WTC11 (cell line): Measurements from ENCODE around the gene INVS. TPM values are rescaled to one million over a fixed set of nuclear protein-coding genes. Genes with fewer than 3 reads are reported as not detected.

Experiments used
- ATAC-seq: fragments of 200-7000 bp; cut with Tn5 transposase; 2 replicates; pipeline ENCODE4 v1.10.0; 2021; ENCODE audit warnings: mild to moderate bottlenecking, moderate library complexity
- CTCF ChIA-PET: fragments of 300-600 bp; sonication (Branson Sonifier 250); formaldehyde crosslinking; loops from one replicate; lab custom pipeline; 2021; ENCODE audit warnings: antibody characterized with exemption; lab: Charles Lee
- POLR2A ChIA-PET: fragments of 350-600 bp; sonication (Branson Sonifier 250); formaldehyde crosslinking; loops from one replicate; lab custom pipeline; 2021; ENCODE audit warnings: antibody characterized with exemption; lab: Charles Lee
- DNase-seq: peaks from one replicate; pipeline ENCODE4 v3.0.0; 2021; ENCODE audit warnings: low spot score
- H3K27ac Mint-ChIP-seq: 2 replicates; pipeline ENCODE4 v1.8.0; 2021; ENCODE audit warnings: mixed read lengths
- H3K27me3 Mint-ChIP-seq: 2 replicates; pipeline ENCODE4 v1.8.0; 2021; ENCODE audit warnings: low read depth, mild to moderate bottlenecking, moderate library complexity, mixed read lengths
- H3K36me3 Mint-ChIP-seq: 2 replicates; pipeline ENCODE4 v1.8.0; 2021; ENCODE audit warnings: mixed read lengths
- H3K4me1 Mint-ChIP-seq: 2 replicates; pipeline ENCODE4 v1.8.0; 2022; ENCODE audit warnings: mixed read lengths
- H3K4me3 Mint-ChIP-seq: 2 replicates; pipeline ENCODE4 v1.8.0; 2021; ENCODE audit warnings: mild to moderate bottlenecking, moderate library complexity, mixed read lengths
- H3K9me3 Mint-ChIP-seq: 2 replicates; pipeline ENCODE4 v1.8.0; 2021; ENCODE audit warnings: mixed read lengths
- CREB1 ChIP-seq: sonication (generic); formaldehyde crosslinking; IDR thresholded peaks from 2 replicates; pipeline ENCODE4 v1.8.0; 2023; ENCODE audit warnings: mild to moderate bottlenecking, missing genetic modification reagents
- CREM ChIP-seq: sonication (generic); formaldehyde crosslinking; IDR thresholded peaks from 2 replicates; pipeline ENCODE4 v1.8.1; 2022; ENCODE audit warnings: mild to moderate bottlenecking, missing genetic modification reagents, moderate library complexity
- E2F4 ChIP-seq: sonication (generic); formaldehyde crosslinking; IDR thresholded peaks from 2 replicates; pipeline ENCODE4 v1.8.1; 2022; ENCODE audit warnings: low read depth, mild to moderate bottlenecking, moderate library complexity, missing genetic modification reagents, borderline replicate concordance
- E2F5 ChIP-seq: sonication (generic); formaldehyde crosslinking; IDR thresholded peaks from 2 replicates; pipeline ENCODE4 v1.8.1; 2022; ENCODE audit warnings: mild to moderate bottlenecking, moderate library complexity, missing genetic modification reagents
- EMX1 ChIP-seq: fragments of 250-450 bp; sonication (Bioruptor Pico); IDR thresholded peaks from 2 replicates; pipeline ENCODE4 v1.8.0; 2021; ENCODE audit warnings: mild to moderate bottlenecking
- ERG ChIP-seq: fragments of 250-450 bp; sonication (Bioruptor Pico); IDR thresholded peaks from 2 replicates; pipeline ENCODE4 v1.8.0; 2021; ENCODE audit warnings: mild to moderate bottlenecking
- FOXK1 ChIP-seq: sonication (generic); formaldehyde crosslinking; IDR thresholded peaks from 2 replicates; pipeline ENCODE4 v1.8.0; 2022; ENCODE audit warnings: mild to moderate bottlenecking, moderate library complexity, missing genetic modification reagents
- FOXP4 ChIP-seq: sonication (generic); formaldehyde crosslinking; IDR thresholded peaks from 2 replicates; pipeline ENCODE4 v1.8.0; 2022; ENCODE audit warnings: mild to moderate bottlenecking, missing genetic modification reagents
- GABPB1 ChIP-seq: sonication (generic); formaldehyde crosslinking; IDR thresholded peaks from 2 replicates; pipeline ENCODE4 v1.8.1; 2023; ENCODE audit warnings: mild to moderate bottlenecking, missing genetic modification reagents
- HMGA2 ChIP-seq: fragments of 250-450 bp; sonication (Bioruptor Pico); IDR thresholded peaks from 2 replicates; pipeline ENCODE4 v1.4.0; 2021; ENCODE audit warnings: mild to moderate bottlenecking, moderate library complexity
- IRF2 ChIP-seq: sonication (generic); formaldehyde crosslinking; IDR thresholded peaks from 2 replicates; pipeline ENCODE4 v1.8.0; 2022; ENCODE audit warnings: low read depth, missing genetic modification reagents, borderline replicate concordance
- MAX ChIP-seq: sonication (generic); formaldehyde crosslinking; IDR thresholded peaks from 2 replicates; pipeline ENCODE4 v1.8.0; 2022; ENCODE audit warnings: mild to moderate bottlenecking, missing genetic modification reagents
- MLX ChIP-seq: sonication (generic); formaldehyde crosslinking; IDR thresholded peaks from 2 replicates; pipeline ENCODE4 v1.8.1; 2023; ENCODE audit warnings: mild to moderate bottlenecking, missing genetic modification reagents, moderate library complexity
- MYBL2 ChIP-seq: sonication (generic); formaldehyde crosslinking; IDR thresholded peaks from 2 replicates; pipeline ENCODE4 v1.8.1; 2023; ENCODE audit warnings: mild to moderate bottlenecking, moderate library complexity, missing genetic modification reagents
- NR1H2 ChIP-seq: sonication (generic); formaldehyde crosslinking; IDR thresholded peaks from 2 replicates; pipeline ENCODE4 v1.9.0; 2021; ENCODE audit warnings: mild to moderate bottlenecking, moderate library complexity, missing genetic modification reagents
- SP1 ChIP-seq: sonication (generic); formaldehyde crosslinking; conservative IDR thresholded peaks from 2 replicates; pipeline ENCODE4 v1.8.1; 2022; ENCODE audit warnings: missing genetic modification reagents
- TCF7 ChIP-seq: sonication (generic); formaldehyde crosslinking; IDR thresholded peaks from 2 replicates; pipeline ENCODE4 v1.8.0; 2022; ENCODE audit warnings: mild to moderate bottlenecking, low read depth, missing genetic modification reagents, moderate library complexity
- ZNF317 ChIP-seq: sonication (generic); formaldehyde crosslinking; IDR thresholded peaks from 2 replicates; pipeline ENCODE4 v1.8.1; 2023; ENCODE audit warnings: low read depth, mild to moderate bottlenecking, moderate library complexity, missing genetic modification reagents, borderline replicate concordance
- total RNA-seq: library from RNA; stranded (reverse); gene quantifications from 3 replicates; pipeline ENCODE4 v1.2.3, GENCODE V29; 2021
- TF ChIP-seq, protein P1 (sequence below): sonication (generic); formaldehyde crosslinking; IDR thresholded peaks from 2 replicates; pipeline ENCODE4 v1.8.1; 2023; ENCODE audit warnings: mild to moderate bottlenecking, missing genetic modification reagents
- TF ChIP-seq, protein P2 (sequence below): sonication (generic); formaldehyde crosslinking; IDR thresholded peaks from 2 replicates; pipeline ENCODE4 v1.8.1; 2022; ENCODE audit warnings: mild to moderate bottlenecking, missing genetic modification reagents, moderate library complexity, borderline replicate concordance

The INVS gene
- total RNA-seq, 1 experiment from 2014 or later = 8.1 TPM

DNA sequence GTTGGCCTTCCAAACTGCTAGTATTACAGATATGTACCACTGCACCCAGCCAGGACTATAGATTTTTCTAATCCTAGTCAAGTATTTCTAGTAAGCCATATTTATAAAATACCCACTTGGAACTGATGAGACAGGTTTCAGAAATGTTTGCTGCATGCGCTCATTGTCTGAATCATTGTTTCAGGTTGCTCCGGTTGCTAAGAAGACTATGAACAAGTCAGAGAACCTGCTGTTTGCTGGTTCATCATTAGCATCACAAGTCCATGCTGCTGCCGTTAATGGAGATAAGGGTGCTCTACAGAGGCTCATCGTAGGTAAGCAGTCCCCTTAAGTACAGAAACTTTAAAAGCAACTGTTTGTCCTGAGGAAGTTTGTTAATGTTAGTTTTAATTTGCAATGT, 5.3 kb downstream of the INVS start:
- Mint-ChIP-seq H3K36me3 (no peaks in the 10 kb centered on the region), H3K9me3 (no peaks in the 10 kb centered on the region), H3K4me3 (no peak overlapping the region), H3K4me1 (peaks cover 11% of the 10 kb centered on the region), H3K27me3 (no peaks in the 10 kb centered on the region), H3K27ac (peak overlapping the region; percentile 66)
- ATAC-seq (peak; percentile 58), DNase-seq (no peak)
- TF ChIP-seq MYBL2 (no peak), SP1 (CRISPR knock-in tag) (no peak)
- ChIA-PET POLR2A (no interaction called here), CTCF (no interaction called here)

DNA sequence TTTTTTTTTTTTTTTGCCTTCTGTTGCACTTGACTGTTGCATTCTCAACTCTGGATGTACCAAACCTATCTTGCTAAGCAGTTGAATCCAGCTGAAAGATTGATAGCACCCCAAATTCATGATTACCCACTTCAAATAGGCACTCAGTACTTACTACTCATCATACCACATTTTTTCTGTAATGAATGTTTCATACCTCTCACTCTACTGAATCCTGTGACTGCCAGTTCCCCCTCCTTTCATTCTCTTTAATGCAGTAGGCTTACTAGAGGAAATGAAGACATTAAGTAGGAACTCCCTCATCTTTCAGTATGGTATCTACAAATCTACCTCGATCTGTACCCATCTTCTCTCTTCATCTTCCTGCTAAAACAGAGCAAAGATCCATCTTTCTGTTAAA, 6.8 kb downstream of the INVS start:
- DNase-seq = no peak
- H3K9me3 Mint-ChIP-seq = no peaks in the 10 kb centered on the region
- H3K4me3 Mint-ChIP-seq = no peak overlapping the region
- peaks cover 9% of the 10 kb centered on the region for H3K4me1 Mint-ChIP-seq
- ChIA-PET POLR2A (interaction anchor here (0.7 kb wide), 1 partner anchor 299 kb away, joined by 6 read pairs; no protein-coding TSS in a partner anchor), CTCF (interaction anchor here (0.7 kb wide), 2 partner anchors 10 to 1188 kb away, joined by 4 read pairs; no protein-coding TSS in a partner anchor)
- no peak overlapping the region for H3K27ac Mint-ChIP-seq
- no peaks in the 10 kb centered on the region for H3K36me3 Mint-ChIP-seq
- H3K27me3 Mint-ChIP-seq = no peaks in the 10 kb centered on the region
- no peak for ATAC-seq
- TF ChIP-seq MLX (CRISPR knock-in tag) = no peak
- TF ChIP-seq E2F5 = no peak
- TF ChIP-seq, all 79 proteins: peak for 0

DNA sequence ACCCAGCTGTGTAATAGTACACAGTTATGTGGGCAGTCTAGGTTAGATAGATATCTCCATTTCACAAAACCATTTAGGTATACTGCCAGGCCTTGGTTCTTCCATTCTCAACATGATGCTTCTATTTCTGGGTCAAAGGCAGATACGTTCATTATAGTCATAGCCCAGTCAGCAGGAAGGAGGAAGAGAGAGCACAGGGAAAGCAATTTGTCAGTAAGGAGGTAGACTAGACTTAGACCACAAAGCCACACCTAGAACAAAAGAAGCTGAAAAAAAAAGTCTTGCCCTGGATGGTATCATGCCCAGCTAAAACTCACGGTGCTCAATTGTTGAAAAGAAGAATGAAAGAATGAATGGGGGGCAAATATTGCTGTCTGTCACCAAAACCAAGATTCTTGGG, 7.6 kb downstream of the INVS start:
- H3K27me3 Mint-ChIP-seq = no peaks in the 10 kb centered on the region
- ATAC-seq (no peak), DNase-seq (no peak)
- H3K27ac Mint-ChIP-seq = no peak overlapping the region
- H3K4me3 Mint-ChIP-seq = no peak overlapping the region
- H3K9me3 Mint-ChIP-seq = no peaks in the 10 kb centered on the region
- POLR2A ChIA-PET = no interaction called here
- no peak for TF ChIP-seq FOXP4 (CRISPR knock-in tag)
- peaks cover 16% of the 10 kb centered on the region for H3K4me1 Mint-ChIP-seq
- H3K36me3 Mint-ChIP-seq = no peaks in the 10 kb centered on the region
- CTCF ChIA-PET = no interaction called here

DNA sequence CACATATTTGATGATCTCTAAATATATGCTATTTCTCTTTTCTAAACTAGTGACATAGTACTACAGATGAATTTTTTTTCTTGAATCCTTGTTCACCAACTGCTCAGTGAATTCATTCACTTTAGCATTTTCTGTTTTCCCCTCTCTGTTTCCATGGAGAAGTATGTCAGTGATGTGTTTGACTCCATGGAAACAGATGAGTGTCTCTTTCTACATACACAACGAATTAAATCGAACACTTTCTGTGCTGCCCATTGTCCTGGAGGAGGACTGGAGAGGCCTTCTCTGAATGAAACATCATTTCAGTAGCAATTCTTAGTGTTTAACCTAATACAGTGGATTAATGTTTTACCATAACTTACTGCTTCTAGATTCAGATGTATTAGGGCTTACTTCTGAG, 9.5 kb downstream of the INVS start:
- H3K9me3 Mint-ChIP-seq = no peaks in the 10 kb centered on the region
- no peak overlapping the region for H3K4me3 Mint-ChIP-seq
- no peak overlapping the region for H3K27ac Mint-ChIP-seq
- peaks cover 23% of the 10 kb centered on the region for H3K4me1 Mint-ChIP-seq
- DNase-seq (no peak), ATAC-seq (no peak)
- ChIA-PET POLR2A (no interaction called here), CTCF (no interaction called here)
- H3K36me3 Mint-ChIP-seq = no peaks in the 10 kb centered on the region
- no peaks in the 10 kb centered on the region for H3K27me3 Mint-ChIP-seq
- TF ChIP-seq, protein P1, sequence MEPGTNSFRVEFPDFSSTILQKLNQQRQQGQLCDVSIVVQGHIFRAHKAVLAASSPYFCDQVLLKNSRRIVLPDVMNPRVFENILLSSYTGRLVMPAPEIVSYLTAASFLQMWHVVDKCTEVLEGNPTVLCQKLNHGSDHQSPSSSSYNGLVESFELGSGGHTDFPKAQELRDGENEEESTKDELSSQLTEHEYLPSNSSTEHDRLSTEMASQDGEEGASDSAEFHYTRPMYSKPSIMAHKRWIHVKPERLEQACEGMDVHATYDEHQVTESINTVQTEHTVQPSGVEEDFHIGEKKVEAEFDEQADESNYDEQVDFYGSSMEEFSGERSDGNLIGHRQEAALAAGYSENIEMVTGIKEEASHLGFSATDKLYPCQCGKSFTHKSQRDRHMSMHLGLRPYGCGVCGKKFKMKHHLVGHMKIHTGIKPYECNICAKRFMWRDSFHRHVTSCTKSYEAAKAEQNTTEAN (CRISPR knock-in tag) = no peak
- TF ChIP-seq, protein P2, sequence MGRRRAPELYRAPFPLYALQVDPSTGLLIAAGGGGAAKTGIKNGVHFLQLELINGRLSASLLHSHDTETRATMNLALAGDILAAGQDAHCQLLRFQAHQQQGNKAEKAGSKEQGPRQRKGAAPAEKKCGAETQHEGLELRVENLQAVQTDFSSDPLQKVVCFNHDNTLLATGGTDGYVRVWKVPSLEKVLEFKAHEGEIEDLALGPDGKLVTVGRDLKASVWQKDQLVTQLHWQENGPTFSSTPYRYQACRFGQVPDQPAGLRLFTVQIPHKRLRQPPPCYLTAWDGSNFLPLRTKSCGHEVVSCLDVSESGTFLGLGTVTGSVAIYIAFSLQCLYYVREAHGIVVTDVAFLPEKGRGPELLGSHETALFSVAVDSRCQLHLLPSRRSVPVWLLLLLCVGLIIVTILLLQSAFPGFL (CRISPR knock-in tag) = no peak
- no peak for TF ChIP-seq CREM
- TF ChIP-seq FOXK1 (CRISPR knock-in tag) = no peak
- TF ChIP-seq NR1H2 (CRISPR knock-in tag) = no peak
- no peak for TF ChIP-seq TCF7 (CRISPR knock-in tag)
- TF ChIP-seq MAX (CRISPR knock-in tag) = no peak
- no peak for TF ChIP-seq MLX (CRISPR knock-in tag)
- no peak for TF ChIP-seq IRF2 (CRISPR knock-in tag)
- TF ChIP-seq HMGA2 (CRISPR knock-in tag) = no peak
- no peak for TF ChIP-seq GABPB1 (CRISPR knock-in tag)
- no peak for TF ChIP-seq CREB1 (CRISPR knock-in tag)
- TF ChIP-seq EMX1 (CRISPR knock-in tag) = no peak
- TF ChIP-seq E2F4 (CRISPR knock-in tag) = no peak
- TF ChIP-seq ZNF317 = no peak
- TF ChIP-seq ERG (CRISPR knock-in tag) = no peak
